ENCODE data around the gene IL36A. TPM values are rescaled to one million over a fixed set of nuclear protein-coding genes. Genes with fewer than 3 reads are reported as not detected.

IL36A gene
- total RNA-seq (2022) (not detected in 2 replicates), Bru-seq, nascent RNA (not detected), BruChase-seq, experiment 1, labeled RNA remaining after a 6-hour chase (not detected), BruChase-seq, experiment 2, labeled RNA remaining after a 2-hour chase (not detected)
- long read RNA-seq = 0 reads

- Mint-ChIP-seq H3K27ac (ENCODE audit: unreplicated experiment) (no peak within 1 kb of the TSS), H3K9me3 (ENCODE audit: low read depth, unreplicated experiment) (peaks cover 7% of the 10 kb centered on the region), H3K36me3 (ENCODE audit: insufficient read depth, unreplicated experiment) (no peaks in the 10 kb centered on the region), H3K27me3 (ENCODE audit: unreplicated experiment) (peaks cover 8% of the 10 kb centered on the region), H3K4me3 (ENCODE audit: low read depth, unreplicated experiment) (no peak within 1 kb of the TSS), H3K4me1 (ENCODE audit: low read depth, unreplicated experiment) (no peaks in the 10 kb centered on the region)
- no TSS peak for BruUV-seq (replicated peaks)
- no peak for TF ChIP-seq CTCF (IDR thresholded peaks at IDR 0.05; ENCODE audit: unreplicated experiment)
- intact Hi-C loops (cut with micrococcal nuclease; ENCODE audit: unreplicated experiment) = no loop called here
- CTCF ChIA-PET = no interaction called here
- DNase-seq = no peak
Measured at GRCh38 chr2:113005030-113005509, at the start of gene IL36A. TSS of gene IL36A (plus strand) at chr2:113005459. CDS start at chr2:113005872, 413 bp downstream.

- intact Hi-C loops (cut with micrococcal nuclease; ENCODE audit: unreplicated experiment) = loop anchor here (5.0 kb wide), 1 partner anchor 355 kb away; no protein-coding TSS in a partner anchor
- H3K36me3 Mint-ChIP-seq (ENCODE audit: insufficient read depth, unreplicated experiment) = no peaks in the 10 kb centered on the region
- no peak for TF ChIP-seq CTCF (IDR thresholded peaks at IDR 0.05; ENCODE audit: unreplicated experiment)
- H3K9me3 Mint-ChIP-seq (ENCODE audit: low read depth, unreplicated experiment) = no peaks in the 10 kb centered on the region
- CTCF ChIA-PET = no interaction called here
- no peaks in the 10 kb centered on the region for H3K27me3 Mint-ChIP-seq (ENCODE audit: unreplicated experiment)
- no peak overlapping the region for H3K27ac Mint-ChIP-seq (ENCODE audit: unreplicated experiment)
- no peak overlapping the region for H3K4me3 Mint-ChIP-seq (ENCODE audit: low read depth, unreplicated experiment)
- BruUV-seq (replicated peaks) = no TSS peak
- DNase-seq = no peak
- no peaks in the 10 kb centered on the region for H3K4me1 Mint-ChIP-seq (ENCODE audit: low read depth, unreplicated experiment)
Measured at GRCh38 chr2:112957511-112957910, 47.7 kb upstream of the IL36A start.

- Mint-ChIP-seq H3K4me1 (ENCODE audit: low read depth, unreplicated experiment) (no peaks in the 10 kb centered on the region), H3K9me3 (ENCODE audit: low read depth, unreplicated experiment) (no peaks in the 10 kb centered on the region), H3K36me3 (ENCODE audit: insufficient read depth, unreplicated experiment) (no peaks in the 10 kb centered on the region), H3K4me3 (ENCODE audit: low read depth, unreplicated experiment) (no peak overlapping the region), H3K27me3 (ENCODE audit: unreplicated experiment) (no peaks in the 10 kb centered on the region), H3K27ac (ENCODE audit: unreplicated experiment) (no peak overlapping the region)
- peak; percentile 58 for DNase-seq
- CTCF ChIA-PET = interaction anchor here (0.7 to 2.6 kb wide), 15 partner anchors 17 to 266 kb away, joined by 3 to 13 read pairs (median 4); partner anchors contain the start of gene IL1F10
- peak; percentile 71 for TF ChIP-seq CTCF (IDR thresholded peaks at IDR 0.05; ENCODE audit: unreplicated experiment)
- intact Hi-C loops (cut with micrococcal nuclease; ENCODE audit: unreplicated experiment) = loop anchor here (5.0 kb wide), 1 partner anchor 356 kb away; no protein-coding TSS in a partner anchor
- BruUV-seq (replicated peaks) = no TSS peak
Measured at GRCh38 chr2:112958428-112959108, 46.7 kb upstream of the IL36A start.

- H3K27ac Mint-ChIP-seq (ENCODE audit: unreplicated experiment) = no peak overlapping the region
- intact Hi-C loops (cut with micrococcal nuclease; ENCODE audit: unreplicated experiment) = loop anchor here (5.0 kb wide), 1 partner anchor 357 kb away; no protein-coding TSS in a partner anchor
Measured at GRCh38 chr2:112959109-112959812, 46.0 kb upstream of the IL36A start.

More at GRCh38 chr2:112959109-112959812, 46.0 kb upstream of the IL36A start:
- no peak for TF ChIP-seq CTCF (IDR thresholded peaks at IDR 0.05; ENCODE audit: unreplicated experiment)
- Mint-ChIP-seq H3K4me3 (ENCODE audit: low read depth, unreplicated experiment) (no peak overlapping the region), H3K27me3 (ENCODE audit: unreplicated experiment) (no peaks in the 10 kb centered on the region), H3K9me3 (ENCODE audit: low read depth, unreplicated experiment) (no peaks in the 10 kb centered on the region), H3K4me1 (ENCODE audit: low read depth, unreplicated experiment) (no peaks in the 10 kb centered on the region), H3K36me3 (ENCODE audit: insufficient read depth, unreplicated experiment) (no peaks in the 10 kb centered on the region)
- peak; percentile 43 for DNase-seq
- CTCF ChIA-PET = interaction anchor here (0.6 to 2.6 kb wide), 16 partner anchors 17 to 267 kb away, joined by 3 to 13 read pairs (median 4); partner anchors contain the start of gene IL1F10
- BruUV-seq (replicated peaks) = no TSS peak
